Measurements from ENCODE around the gene CUL2. TPM values are rescaled to one million over a fixed set of nuclear protein-coding genes. Genes with fewer than 3 reads are reported as not detected.
A peak's percentile ranks its signal among the peaks of the same experiment; 100 is the strongest.
"Not testable (repeated sequence)": the region's sequence is repeated elsewhere in the genome, so short reads cannot be mapped to it uniquely, and the experiment has no call there.

Gene CUL2
- total RNA-seq, 1 experiment from 2014 or later, result 68.0 TPM

- TF ChIP-seq CTCF (IDR thresholded peaks at IDR 0.05; ENCODE audit: insufficient read depth in 1 of 2, low read depth in 1 of 2, low read length in 1 of 2, severe bottlenecking in 1 of 2, unreplicated experiment in 1 of 2), result no peak
- H3K9me3 Mint-ChIP-seq (ENCODE audit: unreplicated experiment), result no peaks in the 10 kb centered on the region
- H3K27me3 Mint-ChIP-seq (ENCODE audit: insufficient read depth, unreplicated experiment), result no peaks in the 10 kb centered on the region
- H3K36me3 Mint-ChIP-seq (ENCODE audit: insufficient read depth, unreplicated experiment), result peaks cover 11% of the 10 kb centered on the region
- peaks cover 3% of the 10 kb centered on the region; the same call in 1 of the 2 replicates for H3K9me3 ChIP-seq
- no peaks in the 10 kb centered on the region for H3K27me3 ChIP-seq (replicated peaks; ENCODE audit: control insufficient read depth, insufficient read depth, low read length)
- peak overlapping the region; percentile 97 for H3K4me3 Mint-ChIP-seq (ENCODE audit: unreplicated experiment)
- DNase-seq, result peak in 1 of 2 experiments; percentile 21
- intact Hi-C loops (cut with micrococcal nuclease; ENCODE audit: unreplicated experiment), result loop anchor here (1.0 kb wide), 1 partner anchor 38 kb away; no protein-coding TSS in a partner anchor
- POLR2A ChIA-PET, result interaction anchor here (1.4 kb wide), 1 partner anchor 37 kb away, joined by 3 read pairs; the partner anchor contains the start of gene CREM
- H3K4me1 Mint-ChIP-seq (ENCODE audit: low read depth, unreplicated experiment), result peaks cover 21% of the 10 kb centered on the region
- BruUV-seq (replicated peaks), result no TSS peak
- H3K36me3 ChIP-seq (ENCODE audit: control insufficient read depth, insufficient read depth, low read length), result no peaks in the 10 kb centered on the region
- H3K4me1 ChIP-seq, result no peaks in the 10 kb centered on the region
- H3K4me3 ChIP-seq (ENCODE audit: low read depth, low read length), result peak overlapping the region; percentile 86
- CTCF ChIA-PET, result interaction anchor here (0.8 to 0.9 kb wide), 2 partner anchors 37 to 124 kb away, joined by 3 read pairs; partner anchors contain the start of gene CREM
- H3K27ac Mint-ChIP-seq (ENCODE audit: unreplicated experiment), result peak overlapping the region; percentile 97
Measured at GRCh38 chr10:35089611-35090161, 455 bp downstream of the CUL2 start.

DNA sequence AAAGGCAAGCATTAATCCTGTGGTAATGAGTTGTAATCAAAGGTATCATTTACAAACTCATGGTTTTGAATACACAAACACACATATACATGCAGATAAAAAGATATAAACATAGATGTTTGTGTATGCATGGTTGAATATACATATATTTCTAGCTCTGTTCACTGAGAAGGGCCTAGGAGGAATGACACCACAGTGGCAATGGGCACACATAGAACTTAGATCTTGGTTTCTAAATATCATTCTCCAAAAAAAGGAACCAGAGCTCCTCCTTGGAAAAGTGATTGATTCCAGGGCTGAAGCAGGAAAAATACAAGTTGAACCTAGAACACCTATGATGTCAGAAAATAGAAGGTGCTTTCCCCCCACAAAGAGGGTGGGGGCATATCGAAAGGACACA lies 6.9 kb downstream of the CUL2 start:
- Histone ChIP-seq H3K4me3 (ENCODE audit: low read depth, low read length) (no peak overlapping the region), H3K27me3 (replicated peaks; ENCODE audit: control insufficient read depth, insufficient read depth, low read length) (no peaks in the 10 kb centered on the region), H3K36me3 (ENCODE audit: control insufficient read depth, insufficient read depth, low read length) (no peaks in the 10 kb centered on the region; the same call in 1 of the 2 replicates), H3K9me3 (no peaks in the 10 kb centered on the region), H3K4me1 (no peaks in the 10 kb centered on the region)
- ChIA-PET CTCF (no interaction called here), POLR2A (no interaction called here)
- peaks cover 12% of the 10 kb centered on the region for H3K36me3 Mint-ChIP-seq (ENCODE audit: insufficient read depth, unreplicated experiment)
- H3K27me3 Mint-ChIP-seq (ENCODE audit: insufficient read depth, unreplicated experiment), result no peaks in the 10 kb centered on the region
- TF ChIP-seq CTCF (IDR thresholded peaks at IDR 0.05; ENCODE audit: insufficient read depth in 1 of 2, low read depth in 1 of 2, low read length in 1 of 2, severe bottlenecking in 1 of 2, unreplicated experiment in 1 of 2), result no peak
- no TSS peak for BruUV-seq (replicated peaks)
- intact Hi-C loops (cut with micrococcal nuclease; ENCODE audit: unreplicated experiment), result no loop called here
- peaks cover 9% of the 10 kb centered on the region for H3K9me3 Mint-ChIP-seq (ENCODE audit: unreplicated experiment)
- H3K4me1 Mint-ChIP-seq (ENCODE audit: low read depth, unreplicated experiment), result peaks cover 7% of the 10 kb centered on the region
- DNase-seq, result no peak
- H3K4me3 Mint-ChIP-seq (ENCODE audit: unreplicated experiment), result no peak overlapping the region
- H3K27ac Mint-ChIP-seq (ENCODE audit: unreplicated experiment), result no peak overlapping the region

DNA sequence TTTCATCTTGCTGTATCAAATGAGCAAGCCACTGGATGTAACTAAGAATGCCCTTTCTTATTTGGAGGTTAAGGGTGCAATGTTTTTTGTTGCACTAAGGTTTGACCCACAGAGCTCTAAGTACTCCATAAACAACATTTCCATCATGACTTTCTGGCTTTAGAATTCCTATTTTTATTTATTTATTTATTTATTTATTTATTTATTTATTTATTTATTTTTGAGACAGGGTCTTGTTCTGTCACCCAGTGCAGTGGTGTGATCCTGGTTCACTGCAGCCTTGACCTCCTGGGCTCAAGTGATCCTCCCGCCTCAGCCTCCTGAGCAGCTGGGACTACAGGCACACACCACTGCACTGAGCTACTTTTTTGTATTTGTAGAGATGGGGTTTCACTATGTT lies 9.9 kb downstream of the CUL2 start:
- BruUV-seq (replicated peaks); H3K27ac Mint-ChIP-seq (ENCODE audit: unreplicated experiment); POLR2A ChIA-PET: not testable (repeated sequence)

More for the DNA sequence above, 9.9 kb downstream of the CUL2 start:
- H3K4me3 ChIP-seq (ENCODE audit: low read depth, low read length); DNase-seq; H3K9me3 Mint-ChIP-seq (ENCODE audit: unreplicated experiment); H3K4me1 ChIP-seq; intact Hi-C loops (cut with micrococcal nuclease; ENCODE audit: unreplicated experiment); H3K4me1 Mint-ChIP-seq (ENCODE audit: low read depth, unreplicated experiment); H3K36me3 ChIP-seq (ENCODE audit: control insufficient read depth, insufficient read depth, low read length); H3K27me3 ChIP-seq (replicated peaks; ENCODE audit: control insufficient read depth, insufficient read depth, low read length); H3K4me3 Mint-ChIP-seq (ENCODE audit: unreplicated experiment); H3K9me3 ChIP-seq; CTCF ChIA-PET; H3K27me3 Mint-ChIP-seq (ENCODE audit: insufficient read depth, unreplicated experiment): not testable (repeated sequence)
- peaks cover 12% of the 10 kb centered on the region for H3K36me3 Mint-ChIP-seq (ENCODE audit: insufficient read depth, unreplicated experiment)

All from Caco-2 (cell line).